ENCODE measurements around the gene MAN1A2. TPM values are rescaled to one million over a fixed set of nuclear protein-coding genes. Genes with fewer than 3 reads are reported as not detected.

Gene MAN1A2
- total RNA-seq, 1 donor from 2014 or later, result 31.8 TPM

- Mint-ChIP-seq H3K27me3 (ENCODE audit: unreplicated experiment) (peaks cover 2% of the 10 kb centered on the region), H3K4me3 (ENCODE audit: unreplicated experiment) (no peak overlapping the region), H3K36me3 (ENCODE audit: unreplicated experiment) (no peaks in the 10 kb centered on the region), H3K27ac (ENCODE audit: unreplicated experiment) (no peak overlapping the region), H3K4me1 (ENCODE audit: low read depth, unreplicated experiment) (peaks cover 7% of the 10 kb centered on the region), H3K9me3 (ENCODE audit: unreplicated experiment) (no peaks in the 10 kb centered on the region)
- DNase-seq, result no peak
- no peak for TF ChIP-seq CTCF (IDR thresholded peaks at IDR 0.05; ENCODE audit: partially characterized antibody, unreplicated experiment)
These were observed 31.0 kb upstream of the MAN1A2 start for GRCh38 chr1:117336088-117336817.

- DNase-seq, result no peak
- H3K27me3 Mint-ChIP-seq (ENCODE audit: unreplicated experiment), result no peaks in the 10 kb centered on the region
- peaks cover 7% of the 10 kb centered on the region for H3K4me1 Mint-ChIP-seq (ENCODE audit: low read depth, unreplicated experiment)
- no peak overlapping the region for H3K4me3 Mint-ChIP-seq (ENCODE audit: unreplicated experiment)
- H3K27ac Mint-ChIP-seq (ENCODE audit: unreplicated experiment), result no peak overlapping the region
- no peaks in the 10 kb centered on the region for H3K36me3 Mint-ChIP-seq (ENCODE audit: unreplicated experiment)
- no peak for TF ChIP-seq CTCF (IDR thresholded peaks at IDR 0.05; ENCODE audit: partially characterized antibody, unreplicated experiment)
- H3K9me3 Mint-ChIP-seq (ENCODE audit: unreplicated experiment), result no peaks in the 10 kb centered on the region
These were observed 27.2 kb upstream of the MAN1A2 start for GRCh38 chr1:117339866-117340700.

- Mint-ChIP-seq H3K36me3 (ENCODE audit: unreplicated experiment) (no peaks in the 10 kb centered on the region), H3K27me3 (ENCODE audit: unreplicated experiment) (no peaks in the 10 kb centered on the region), H3K4me1 (ENCODE audit: low read depth, unreplicated experiment) (peaks cover 7% of the 10 kb centered on the region), H3K9me3 (ENCODE audit: unreplicated experiment) (no peaks in the 10 kb centered on the region), H3K27ac (ENCODE audit: unreplicated experiment) (no peak overlapping the region), H3K4me3 (ENCODE audit: unreplicated experiment) (no peak overlapping the region)
- TF ChIP-seq CTCF (IDR thresholded peaks at IDR 0.05; ENCODE audit: partially characterized antibody, unreplicated experiment), result no peak
- DNase-seq, result no peak
These were observed 26.1 kb upstream of the MAN1A2 start for GRCh38 chr1:117341123-117341522.

GRCh38 chr1:117342397-117342796, 24.9 kb upstream of the MAN1A2 start:
- Mint-ChIP-seq H3K4me3 (ENCODE audit: unreplicated experiment) (no peak overlapping the region), H3K27ac (ENCODE audit: unreplicated experiment) (no peak overlapping the region), H3K4me1 (ENCODE audit: low read depth, unreplicated experiment) (peaks cover 7% of the 10 kb centered on the region), H3K27me3 (ENCODE audit: unreplicated experiment) (no peaks in the 10 kb centered on the region), H3K36me3 (ENCODE audit: unreplicated experiment) (no peaks in the 10 kb centered on the region), H3K9me3 (ENCODE audit: unreplicated experiment) (no peaks in the 10 kb centered on the region)
- no peak for DNase-seq
- no peak for TF ChIP-seq CTCF (IDR thresholded peaks at IDR 0.05; ENCODE audit: partially characterized antibody, unreplicated experiment)

Measured in glutamatergic neuron (in vitro differentiated cells).